K562 (cell line): ENCODE measurements around the gene BRCA1. TPM values are rescaled to one million over a fixed set of nuclear protein-coding genes. Genes with fewer than 3 reads are reported as not detected.

ENCODE experiments used
- JUNB ChIP-seq: fragments of 450-650 bp; formaldehyde crosslinking; conservative IDR thresholded peaks from 2 replicates; pipeline ENCODE4 v1.4.0; 2020; ENCODE audit warnings: mild to moderate bottlenecking
- KDM5B ChIP-seq: fragments of 200-600 bp; sonication (generic); IDR thresholded peaks from 2 replicates; pipeline ENCODE4 v1.6.1; 2012; ENCODE audit warnings: low read depth, mild to moderate bottlenecking, moderate library complexity, low read length, control low read depth, inconsistent platforms; ENCODE audit not compliant: insufficient replicate concordance
- MAZ ChIP-seq, 2 experiments: fragments of 450-650 bp in 1 of 2; sonication (generic) in 1 of 2; formaldehyde crosslinking; IDR thresholded peaks in 1 of 2; conservative IDR thresholded peaks in 1 of 2; 2 replicates each; pipeline versions ENCODE4 v1.4.0 to v1.5.0; 2020; ENCODE audit warnings: mild to moderate bottlenecking in 1 of 2, missing genetic modification reagents in 1 of 2
- MNT ChIP-seq, 2 experiments: fragments of 450-650 bp; conservative IDR thresholded peaks; 2 replicates each; pipeline ENCODE4 v1.6.1; 2017; ENCODE audit warnings: mild to moderate bottlenecking in 2 of 2, moderate library complexity in 2 of 2
- PHB ChIP-seq: fragments of 250-450 bp; sonication (Bioruptor Pico); IDR thresholded peaks from 2 replicates; pipeline ENCODE4 v1.5.0; 2021
- SP2 ChIP-seq: IDR thresholded peaks from 2 replicates; pipeline ENCODE4 v1.6.1; 2011; ENCODE audit warnings: mild to moderate bottlenecking, low read depth, low read length, moderate library complexity; ENCODE audit not compliant: poor library complexity, severe bottlenecking; ENCODE audit errors: extremely low read depth
- TAF7 ChIP-seq: fragments of 450-650 bp; IDR thresholded peaks from 2 replicates; pipeline ENCODE4 v1.6.1; 2016; ENCODE audit warnings: missing genetic modification characterization, missing compliant biosample characterization
- ZBTB12 ChIP-seq: fragments of 250-450 bp; sonication (Bioruptor Pico); IDR thresholded peaks from 2 replicates; pipeline ENCODE4 v1.4.0; 2020
- ZFX ChIP-seq: sonication (generic); formaldehyde crosslinking; IDR thresholded peaks from 2 replicates; pipeline ENCODE4 v1.8.0; 2022; ENCODE audit warnings: mild to moderate bottlenecking, missing genetic modification reagents, moderate library complexity
- ZKSCAN1 ChIP-seq: fragments of 150-350 bp; IDR thresholded peaks from 2 replicates; pipeline ENCODE4 v1.6.1; 2016; ENCODE audit warnings: low read depth, low read length
- ZNF395 ChIP-seq: fragments of 200-800 bp; sonication (Bioruptor generic); IDR thresholded peaks from 2 replicates; pipeline ENCODE4 v1.6.1; 2017; ENCODE audit warnings: missing genetic modification characterization, missing compliant biosample characterization
- polyA plus RNA-seq, 8 experiments: library from polyadenylated mRNA; depleted of rRNA in 4 of 8; stranded (reverse) in 5 of 8; unstranded in 3 of 8; fragments of >200 nt; fragmentation: Nextera tagmentation in 2 of 8; fragmentation: Illumina TruSeq in 1 of 8; extraction: Ambion mirVana in 2 of 8; extraction: Trizol in 1 of 8; gene quantifications; 2 replicates each; pipeline versions ENCODE4 v1.2.1 to v1.2.3, GENCODE V29; 2011 to 2014; ENCODE audit warnings: inconsistent platforms in 1 of 8, missing spikeins in 1 of 8
- total RNA-seq, 7 experiments: library from RNA; depleted of rRNA in 6 of 7; stranded (reverse); fragments of >200 nt in 6 of 7; fragmentation: Illumina TruSeq in 2 of 7; extraction: Trizol in 2 of 7; gene quantifications; 2 replicates each; pipeline versions ENCODE4 v1.2.1 to v1.2.3, GENCODE V29; 2011 to 2021; ENCODE audit warnings: low replicate concordance in 1 of 7
- TF ChIP-seq, protein P1 (sequence below), 2 experiments: fragments of 450-650 bp; IDR thresholded peaks; 2 replicates each; pipeline ENCODE4 v1.6.1; 2016; ENCODE audit warnings: mild to moderate bottlenecking in 2 of 2, borderline replicate concordance in 1 of 2, low read depth in 1 of 2, moderate library complexity in 1 of 2

The BRCA1 gene
- total and polyA plus RNA-seq, 9 of the 15 experiments (the other 6 are each of a cell fraction or from before 2014, with no cell fraction given), result 25.9 to 95.3 (median 62.3) TPM

DNA sequence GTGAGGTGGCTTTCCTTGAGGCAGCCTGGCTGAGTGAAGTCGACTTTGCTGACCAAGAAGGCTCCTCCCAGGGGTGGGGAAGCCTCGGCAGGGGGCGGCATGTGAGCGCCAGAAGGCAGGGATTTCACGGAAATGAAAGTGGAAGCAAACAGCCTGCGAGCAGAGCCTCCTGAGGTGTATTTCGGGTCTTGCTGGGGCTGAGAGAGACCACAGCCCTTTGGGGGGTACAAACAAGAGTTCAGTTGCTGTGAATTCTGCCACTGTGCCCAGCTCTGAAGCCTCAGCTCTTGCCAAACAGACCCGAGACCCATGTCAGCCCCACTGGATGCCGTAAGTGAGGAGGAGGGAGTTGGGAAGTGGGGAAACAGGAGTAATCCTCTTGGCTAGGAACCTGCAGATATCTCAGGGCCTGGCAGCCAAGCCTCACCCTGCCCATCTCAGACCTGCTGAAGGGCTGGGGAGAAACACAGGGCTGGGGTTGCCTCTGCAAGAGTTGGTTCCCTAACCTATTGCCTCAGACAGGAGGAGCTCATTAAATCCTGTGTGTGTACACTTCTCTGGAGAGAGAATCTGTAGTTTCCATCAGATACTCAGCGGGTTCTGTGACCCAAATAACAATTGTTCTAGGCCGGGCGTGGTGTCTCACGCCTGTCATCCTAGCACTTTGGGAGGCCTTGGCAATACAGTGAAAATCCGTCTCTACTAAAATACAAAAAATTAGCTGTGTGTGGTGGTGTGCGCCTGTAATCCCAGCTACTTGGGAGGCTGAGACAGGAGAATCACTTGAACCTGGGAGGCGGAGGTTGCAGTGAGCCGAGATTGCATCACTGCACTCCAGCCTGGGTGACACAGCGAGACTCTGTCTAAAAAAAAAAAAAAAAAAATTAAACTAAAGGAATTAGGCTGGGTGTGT, 118.3 kb downstream of the BRCA1 start, which contains the start of gene IFI35 (continued):
- no peak for TF ChIP-seq SP2
- TF ChIP-seq KDM5B, result peak; percentile 61
- no peak for TF ChIP-seq ZBTB12 (CRISPR knock-in tag)
- TF ChIP-seq ZFX (CRISPR knock-in tag), result no peak
- peak in 1 of 2 experiments; percentile 61; a peak in 2 of 4 replicates for TF ChIP-seq MNT (conservative IDR thresholded peaks at IDR 0.05)
- 0 out of 2 replicates have a peak, but pooled peaks have one; percentile 44 for TF ChIP-seq ZNF395 (CRISPR knock-in tag)
- TF ChIP-seq PHB (CRISPR knock-in tag), result no peak
- TF ChIP-seq TAF7 (tag), result peak; percentile 36; the same call in 1 of the 2 replicates
- TF ChIP-seq ZKSCAN1, result 0 out of 2 replicates have a peak, but pooled peaks have one; percentile 27
- TF ChIP-seq, protein P1, sequence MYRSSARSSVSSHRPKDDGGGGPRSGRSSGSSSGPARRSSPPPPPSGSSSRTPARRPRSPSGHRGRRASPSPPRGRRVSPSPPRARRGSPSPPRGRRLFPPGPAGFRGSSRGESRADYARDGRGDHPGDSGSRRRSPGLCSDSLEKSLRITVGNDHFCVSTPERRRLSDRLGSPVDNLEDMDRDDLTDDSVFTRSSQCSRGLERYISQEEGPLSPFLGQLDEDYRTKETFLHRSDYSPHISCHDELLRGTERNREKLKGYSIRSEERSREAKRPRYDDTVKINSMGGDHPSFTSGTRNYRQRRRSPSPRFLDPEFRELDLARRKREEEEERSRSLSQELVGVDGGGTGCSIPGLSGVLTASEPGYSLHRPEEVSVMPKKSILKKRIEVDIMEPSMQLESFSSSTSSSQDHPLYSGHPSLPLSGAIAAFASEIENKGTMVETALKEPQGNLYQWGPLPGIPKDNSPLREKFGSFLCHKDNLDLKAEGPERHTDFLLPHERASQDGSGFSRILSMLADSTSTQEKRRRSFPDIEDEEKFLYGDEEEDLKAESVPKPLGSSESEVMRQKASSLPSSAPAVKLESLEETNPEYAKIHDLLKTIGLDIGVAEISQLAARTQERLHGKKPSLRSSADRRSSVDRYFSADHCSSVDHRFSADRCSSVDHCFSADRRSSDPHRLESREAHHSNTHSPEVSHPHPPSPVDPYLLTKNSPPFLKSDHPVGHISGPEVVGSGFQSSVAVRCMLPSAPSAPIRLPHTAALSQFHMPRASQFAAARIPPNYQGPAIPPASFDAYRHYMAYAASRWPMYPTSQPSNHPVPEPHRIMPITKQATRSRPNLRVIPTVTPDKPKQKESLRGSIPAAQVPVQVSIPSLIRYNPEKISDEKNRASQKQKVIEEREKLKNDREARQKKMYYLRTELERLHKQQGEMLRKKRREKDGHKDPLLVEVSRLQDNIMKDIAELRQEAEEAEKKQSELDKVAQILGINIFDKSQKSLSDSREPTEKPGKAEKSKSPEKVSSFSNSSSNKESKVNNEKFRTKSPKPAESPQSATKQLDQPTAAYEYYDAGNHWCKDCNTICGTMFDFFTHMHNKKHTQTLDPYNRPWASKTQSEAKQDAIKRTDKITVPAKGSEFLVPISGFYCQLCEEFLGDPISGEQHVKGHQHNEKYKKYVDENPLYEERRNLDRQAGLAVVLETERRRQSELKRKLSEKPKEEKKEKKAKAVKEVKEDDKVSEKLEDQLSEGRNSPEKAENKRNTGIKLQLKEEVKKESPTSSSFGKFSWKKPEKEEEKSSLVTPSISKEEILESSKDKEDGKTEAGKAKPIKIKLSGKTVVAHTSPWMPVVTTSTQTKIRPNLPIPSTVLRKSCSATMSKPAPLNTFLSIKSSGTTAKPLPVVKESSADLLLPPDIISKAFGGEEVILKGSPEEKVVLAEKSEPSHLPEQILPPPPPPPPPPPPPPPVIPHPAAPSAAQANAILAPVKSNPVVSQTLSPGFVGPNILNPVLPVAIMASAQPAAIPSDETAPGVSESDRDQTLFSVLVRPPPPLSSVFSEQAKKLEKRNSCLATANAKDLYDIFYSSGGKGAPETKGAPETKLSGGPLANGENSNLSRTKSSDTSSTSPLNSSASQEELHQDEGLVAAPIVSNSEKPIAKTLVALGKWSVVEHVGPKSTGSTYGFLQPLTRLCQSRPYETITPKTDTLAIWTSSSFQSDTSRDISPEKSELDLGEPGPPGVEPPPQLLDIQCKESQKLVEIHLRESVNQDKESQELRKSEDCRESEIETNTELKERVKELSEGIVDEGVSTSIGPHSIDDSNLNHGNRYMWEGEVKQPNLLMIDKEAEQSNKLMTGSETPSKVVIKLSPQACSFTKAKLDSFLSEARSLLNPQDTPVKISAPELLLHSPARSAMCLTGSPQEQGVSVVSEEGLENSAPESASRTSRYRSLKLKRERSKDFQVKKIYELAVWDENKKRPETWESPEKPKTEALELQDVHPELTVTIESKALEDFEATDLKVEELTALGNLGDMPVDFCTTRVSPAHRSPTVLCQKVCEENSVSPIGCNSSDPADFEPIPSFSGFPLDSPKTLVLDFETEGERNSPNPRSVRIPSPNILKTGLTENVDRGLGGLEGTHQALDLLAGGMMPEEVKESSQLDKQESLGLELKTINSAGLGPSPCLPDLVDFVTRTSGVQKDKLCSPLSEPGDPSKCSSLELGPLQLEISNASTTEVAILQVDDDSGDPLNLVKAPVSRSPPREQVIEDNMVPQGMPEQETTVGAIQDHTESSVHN (IDR thresholded peaks at IDR 0.05; ENCODE audit: borderline replicate concordance in 1 of 2, low read depth in 1 of 2), result peak in 1 of 2 experiments; percentile 51; a peak in 1 of 4 replicates
- 0 out of 2 replicates have a peak, but pooled peaks have one; percentile 15 for TF ChIP-seq JUNB (CRISPR knock-in tag)
- peak in 1 of 2 experiments; percentile 77; a peak in 2 of 4 replicates for TF ChIP-seq MAZ (CRISPR knock-in tag; conservative IDR thresholded peaks at IDR 0.05 in 1 of 2, IDR thresholded peaks at IDR 0.05 in 1 of 2)
